ENCODE results near the gene MYRF.

Gene MYRF

DNA sequence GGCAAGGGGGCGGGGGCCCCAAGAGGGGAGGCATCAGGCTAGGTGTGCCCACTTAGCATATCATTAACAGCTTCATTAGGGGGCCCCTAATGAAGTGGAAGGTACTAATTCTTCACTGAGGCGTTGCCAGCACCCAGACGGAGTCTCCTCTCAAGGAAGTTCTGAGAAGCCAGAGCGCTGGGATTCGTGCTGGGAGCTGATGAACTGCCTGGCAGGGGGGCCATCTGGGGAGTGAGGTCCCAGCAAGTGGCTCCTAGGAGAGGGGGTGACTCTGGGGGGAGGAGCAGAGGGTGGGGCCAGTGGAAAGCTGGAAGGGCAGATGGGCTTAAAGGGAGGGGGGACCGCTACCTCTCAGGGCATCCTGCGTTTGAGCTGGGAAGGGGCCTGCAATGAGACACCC is 42.4 kb upstream of the MYRF start:
- Histone ChIP-seq H3K27ac (replicated peaks; ENCODE audit: low read length) (no peak overlapping the region), H3K4ac (ENCODE audit: low read length) (no peak overlapping the region), H2AFZ (ENCODE audit: low read length) (no peak overlapping the region), H2AK5ac (ENCODE audit: low read depth, low read length) (no peak overlapping the region), H3K4me3 (ENCODE audit: low read length in 2 of 2) (no peak overlapping the region), H3K4me1 (ENCODE audit: control insufficient read depth in 2 of 2, insufficient read depth in 1 of 2, low read depth in 1 of 2, low read length in 2 of 2) (peaks cover 10 to 20% of the 10 kb centered on the region in 2 donors), H3K27me3 (ENCODE audit: control insufficient read depth in 3 of 3, insufficient read depth in 3 of 3, low read depth in 1 of 3, low read length in 3 of 3) (no peaks in the 10 kb centered on the region), H3K14ac (ENCODE audit: low read length) (no peak overlapping the region), H3K18ac (ENCODE audit: low read length) (no peak overlapping the region), H3K36me3 (replicated peaks in 1 of 2; ENCODE audit: control insufficient read depth in 2 of 2, insufficient read depth in 2 of 2, low read length in 2 of 2) (no peaks in the 10 kb centered on the region), H2BK120ac (ENCODE audit: low read depth, low read length) (no peak overlapping the region), H4K91ac (ENCODE audit: low read depth, low read length, poor library complexity) (no peak overlapping the region), H3K79me1 (ENCODE audit: low read depth, low read length) (no peaks in the 10 kb centered on the region), H3K4me2 (ENCODE audit: insufficient read depth, low read length, poor library complexity, severe bottlenecking) (no peak overlapping the region), H3K23ac (ENCODE audit: low read depth, low read length, poor library complexity) (peak overlapping the region; percentile 44), H2BK15ac (ENCODE audit: low read length) (no peak overlapping the region), H4K8ac (ENCODE audit: low read depth, low read length) (no peak overlapping the region), H2BK5ac (ENCODE audit: low read length) (no peak overlapping the region), H2BK12ac (ENCODE audit: low read length) (no peak overlapping the region), H3K9ac (ENCODE audit: low read depth, low read length, poor library complexity) (no peak overlapping the region), H3K9me3 (replicated peaks in 1 of 2; ENCODE audit: control insufficient read depth in 2 of 2, insufficient read depth in 1 of 2, low read depth in 1 of 2, low read length in 2 of 2) (no peaks in the 10 kb centered on the region)
- no CpG with 5 or more reads among the region's 7 CpGs for WGBS, 2 donors (ENCODE audit: extremely low coverage in 2 of 2, insufficient read length in 2 of 2, insufficient replicate concordance in 1 of 2)
- DNase-seq (ENCODE audit: low spot score): no peak

DNA sequence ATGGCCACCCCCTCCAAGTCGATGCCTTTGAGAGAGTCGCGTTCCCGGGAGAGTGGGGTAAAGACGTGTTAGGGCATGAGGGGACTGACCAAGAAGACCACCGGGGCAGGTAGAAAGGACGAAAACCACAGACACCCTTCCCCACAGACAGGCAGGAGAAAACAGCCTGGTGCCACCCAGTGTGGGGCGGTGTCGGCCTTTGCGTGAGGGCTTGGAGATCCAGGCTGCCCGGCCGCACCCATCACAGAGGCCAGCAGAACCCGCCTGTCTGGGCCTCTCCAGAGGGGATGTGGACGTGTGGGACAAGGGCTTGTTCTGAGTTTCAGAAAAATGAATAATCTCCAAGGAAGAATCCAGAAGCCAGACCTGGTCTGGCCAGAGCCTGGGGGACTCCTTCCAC is 41.4 kb upstream of the MYRF start:
- Histone ChIP-seq H3K4ac (ENCODE audit: low read length) (no peak overlapping the region), H3K18ac (ENCODE audit: low read length) (peak overlapping the region; percentile 40), H3K79me1 (ENCODE audit: low read depth, low read length) (no peaks in the 10 kb centered on the region), H3K36me3 (replicated peaks in 1 of 2; ENCODE audit: control insufficient read depth in 2 of 2, insufficient read depth in 2 of 2, low read length in 2 of 2) (no peaks in the 10 kb centered on the region), H2BK5ac (ENCODE audit: low read length) (no peak overlapping the region), H4K8ac (ENCODE audit: low read depth, low read length) (peak overlapping the region; percentile 86), H3K9me3 (replicated peaks in 1 of 2; ENCODE audit: control insufficient read depth in 2 of 2, insufficient read depth in 1 of 2, low read depth in 1 of 2, low read length in 2 of 2) (no peaks in the 10 kb centered on the region), H3K4me1 (ENCODE audit: control insufficient read depth in 2 of 2, insufficient read depth in 1 of 2, low read depth in 1 of 2, low read length in 2 of 2) (peaks cover 13 to 20% of the 10 kb centered on the region in 2 donors), H3K27ac (replicated peaks; ENCODE audit: low read length) (no peak overlapping the region), H2BK12ac (ENCODE audit: low read length) (no peak overlapping the region), H4K91ac (ENCODE audit: low read depth, low read length, poor library complexity) (no peak overlapping the region), H3K14ac (ENCODE audit: low read length) (no peak overlapping the region), H2AFZ (ENCODE audit: low read length) (peak overlapping the region; percentile 16), H2BK120ac (ENCODE audit: low read depth, low read length) (no peak overlapping the region), H3K4me3 (ENCODE audit: low read length in 2 of 2) (no peak overlapping the region), H2AK5ac (ENCODE audit: low read depth, low read length) (no peak overlapping the region), H2BK15ac (ENCODE audit: low read length) (peak overlapping the region; percentile 16), H3K27me3 (ENCODE audit: control insufficient read depth in 3 of 3, insufficient read depth in 3 of 3, low read depth in 1 of 3, low read length in 3 of 3) (no peaks in the 10 kb centered on the region), H3K23ac (ENCODE audit: low read depth, low read length, poor library complexity) (no peak overlapping the region), H3K4me2 (ENCODE audit: insufficient read depth, low read length, poor library complexity, severe bottlenecking) (no peak overlapping the region), H3K9ac (ENCODE audit: low read depth, low read length, poor library complexity) (no peak overlapping the region)
- no CpG with 5 or more reads among the region's 14 CpGs for WGBS, 2 donors (ENCODE audit: extremely low coverage in 2 of 2, insufficient read length in 2 of 2, insufficient replicate concordance in 1 of 2)
- DNase-seq (ENCODE audit: low spot score): no peak

DNA sequence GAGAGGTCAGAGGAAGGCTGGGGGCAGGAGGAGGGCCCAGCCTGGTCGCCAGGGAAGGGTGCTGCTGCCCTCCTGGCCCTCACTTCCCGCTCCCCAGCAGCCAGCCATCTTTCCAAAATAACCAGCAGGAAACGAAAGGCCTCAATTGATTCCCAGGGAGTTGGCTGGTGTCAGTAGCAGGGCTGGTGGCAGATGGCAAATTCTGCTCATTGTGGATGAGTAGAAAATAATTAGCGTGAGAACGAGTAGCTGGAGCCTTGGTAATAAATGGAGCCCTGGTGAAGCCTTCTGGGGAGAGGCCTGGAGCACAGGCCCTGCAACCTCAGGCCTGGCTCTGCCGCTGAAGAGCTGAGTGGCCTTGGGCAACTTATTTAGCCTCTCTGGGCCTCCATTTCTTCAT is 40.9 kb upstream of the MYRF start:
- Histone ChIP-seq H3K27ac (replicated peaks; ENCODE audit: low read length) (peak overlapping the region; percentile 37), H3K4me3 (ENCODE audit: low read length in 2 of 2) (no peak overlapping the region)
- DNase-seq (ENCODE audit: low spot score): no peak

DNA sequence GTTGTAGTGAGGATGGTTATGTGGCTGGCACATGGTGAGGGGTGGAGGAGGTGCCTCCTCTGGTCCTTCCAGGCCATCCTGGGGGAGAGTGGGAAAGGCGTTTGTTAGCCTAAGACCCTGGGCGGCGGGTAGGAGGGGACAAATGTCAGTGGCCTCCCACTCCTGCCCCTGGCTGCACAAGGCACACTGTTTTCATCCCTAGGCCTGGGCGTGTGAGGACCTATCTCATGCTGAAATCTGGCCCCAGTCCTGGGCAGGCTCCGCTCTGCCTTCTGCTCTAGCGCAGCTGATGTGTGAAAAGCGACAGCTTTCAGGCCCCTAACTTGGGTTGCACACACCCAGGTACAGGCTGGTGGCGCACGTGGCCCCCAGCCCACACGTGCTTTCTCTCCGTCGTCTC is 40.1 kb upstream of the MYRF start:
- no peak overlapping the region for H2BK15ac ChIP-seq (ENCODE audit: low read length)
- WGBS, 2 donors (ENCODE audit: extremely low coverage in 2 of 2, insufficient read length in 2 of 2, insufficient replicate concordance in 1 of 2): no CpG with 5 or more reads among the region's 12 CpGs

More for the DNA sequence above, 40.9 kb upstream of the MYRF start:
- Histone ChIP-seq H2BK15ac (ENCODE audit: low read length) (no peak overlapping the region), H3K79me1 (ENCODE audit: low read depth, low read length) (no peaks in the 10 kb centered on the region), H3K27me3 (ENCODE audit: control insufficient read depth in 3 of 3, insufficient read depth in 3 of 3, low read depth in 1 of 3, low read length in 3 of 3) (no peaks in the 10 kb centered on the region), H3K14ac (ENCODE audit: low read length) (no peak overlapping the region), H3K36me3 (replicated peaks in 1 of 2; ENCODE audit: control insufficient read depth in 2 of 2, insufficient read depth in 2 of 2, low read length in 2 of 2) (no peaks in the 10 kb centered on the region), H3K4me1 (ENCODE audit: control insufficient read depth in 2 of 2, insufficient read depth in 1 of 2, low read depth in 1 of 2, low read length in 2 of 2) (peaks cover 13 to 20% of the 10 kb centered on the region in 2 donors), H2AK5ac (ENCODE audit: low read depth, low read length) (no peak overlapping the region), H3K23ac (ENCODE audit: low read depth, low read length, poor library complexity) (no peak overlapping the region), H2BK12ac (ENCODE audit: low read length) (no peak overlapping the region), H2BK120ac (ENCODE audit: low read depth, low read length) (no peak overlapping the region), H3K9me3 (replicated peaks in 1 of 2; ENCODE audit: control insufficient read depth in 2 of 2, insufficient read depth in 1 of 2, low read depth in 1 of 2, low read length in 2 of 2) (no peaks in the 10 kb centered on the region), H3K9ac (ENCODE audit: low read depth, low read length, poor library complexity) (no peak overlapping the region), H3K18ac (ENCODE audit: low read length) (no peak overlapping the region), H3K4me2 (ENCODE audit: insufficient read depth, low read length, poor library complexity, severe bottlenecking) (no peak overlapping the region), H2AFZ (ENCODE audit: low read length) (peak overlapping the region; percentile 16), H3K4ac (ENCODE audit: low read length) (no peak overlapping the region), H4K91ac (ENCODE audit: low read depth, low read length, poor library complexity) (no peak overlapping the region), H2BK5ac (ENCODE audit: low read length) (no peak overlapping the region), H4K8ac (ENCODE audit: low read depth, low read length) (no peak overlapping the region)
- WGBS, 2 donors (ENCODE audit: extremely low coverage in 2 of 2, insufficient read length in 2 of 2, insufficient replicate concordance in 1 of 2): no CpG with 5 or more reads among the region's 6 CpGs

More for the DNA sequence above, 40.1 kb upstream of the MYRF start:
- H4K91ac ChIP-seq (ENCODE audit: low read depth, low read length, poor library complexity): no peak overlapping the region
- no peak overlapping the region for H3K23ac ChIP-seq (ENCODE audit: low read depth, low read length, poor library complexity)
- H2BK5ac ChIP-seq (ENCODE audit: low read length): no peak overlapping the region
- no peak overlapping the region for H2BK120ac ChIP-seq (ENCODE audit: low read depth, low read length)
- H2AK5ac ChIP-seq (ENCODE audit: low read depth, low read length): peak overlapping the region; percentile 72
- H2BK12ac ChIP-seq (ENCODE audit: low read length): no peak overlapping the region
- no peaks in the 10 kb centered on the region for H3K9me3 ChIP-seq (replicated peaks in 1 of 2; ENCODE audit: control insufficient read depth in 2 of 2, insufficient read depth in 1 of 2, low read depth in 1 of 2, low read length in 2 of 2)
- H3K4me1 ChIP-seq (ENCODE audit: control insufficient read depth in 2 of 2, insufficient read depth in 1 of 2, low read depth in 1 of 2, low read length in 2 of 2): peaks cover 14 to 27% of the 10 kb centered on the region in 2 donors
- H3K36me3 ChIP-seq (replicated peaks in 1 of 2; ENCODE audit: control insufficient read depth in 2 of 2, insufficient read depth in 2 of 2, low read length in 2 of 2): no peaks in the 10 kb centered on the region
- H3K4ac ChIP-seq (ENCODE audit: low read length): no peak overlapping the region
- DNase-seq (ENCODE audit: low spot score): no peak
- H4K8ac ChIP-seq (ENCODE audit: low read depth, low read length): no peak overlapping the region
- no peak overlapping the region for H3K27ac ChIP-seq (replicated peaks; ENCODE audit: low read length)
- H3K14ac ChIP-seq (ENCODE audit: low read length): no peak overlapping the region
- H2AFZ ChIP-seq (ENCODE audit: low read length): peak overlapping the region; percentile 5
- no peaks in the 10 kb centered on the region for H3K79me1 ChIP-seq (ENCODE audit: low read depth, low read length)
- H3K27me3 ChIP-seq (ENCODE audit: control insufficient read depth in 3 of 3, insufficient read depth in 3 of 3, low read depth in 1 of 3, low read length in 3 of 3): no peaks in the 10 kb centered on the region
- no peak overlapping the region for H3K4me3 ChIP-seq (ENCODE audit: low read length in 2 of 2)
- peak overlapping the region; percentile 38 for H3K18ac ChIP-seq (ENCODE audit: low read length)
- H3K9ac ChIP-seq (ENCODE audit: low read depth, low read length, poor library complexity): no peak overlapping the region
- H3K4me2 ChIP-seq (ENCODE audit: insufficient read depth, low read length, poor library complexity, severe bottlenecking): no peak overlapping the region

Data from neuronal stem cell (in vitro differentiated cells).